Frontal cortex (tissue), 4 donors: ENCODE data around the gene ZMYND8. TPM values are rescaled to one million over a fixed set of nuclear protein-coding genes. Genes with fewer than 3 reads are reported as not detected.
"Not testable (repeated sequence)": the region's sequence is repeated elsewhere in the genome, so short reads cannot be mapped to it uniquely, and the experiment has no call there.

ENCODE experiments used
- DNase-seq, 2 donors: peaks; one replicate each; pipeline ENCODE4 v3.0.0; 2012; ENCODE audit warnings: low spot score in 2 of 2
- FAIRE-seq: peaks from 2 replicates; lab custom pipeline; 2012; peaks lifted over from hg19 to GRCh38; lab: Jason Lieb, UNC
- total RNA-seq: library from RNA; depleted of rRNA; stranded (reverse); fragments of >200 nt; gene quantifications from one replicate; pipeline ENCODE4 v1.2.3, GENCODE V29; 2014
- donor health status: control.
- donor health status: control.
- donor health status: control.

The ZMYND8 gene
- total RNA-seq, 1 donor from 2014 or later = 36.7 TPM

- DNase-seq (no peak), FAIRE-seq (no peak)
Measured at GRCh38 chr20:47257256-47257655, 99.2 kb downstream of the ZMYND8 start.

GRCh38 chr20:47256668-47257236, 99.7 kb downstream of the ZMYND8 start:
- no peak for DNase-seq
- no peak for FAIRE-seq

- FAIRE-seq (no peak), DNase-seq (no peak)
Measured at GRCh38 chr20:47253872-47254271, 102.6 kb downstream of the ZMYND8 start.

GRCh38 chr20:47252879-47253307, 103.6 kb downstream of the ZMYND8 start:
- no peak for FAIRE-seq

DNA sequence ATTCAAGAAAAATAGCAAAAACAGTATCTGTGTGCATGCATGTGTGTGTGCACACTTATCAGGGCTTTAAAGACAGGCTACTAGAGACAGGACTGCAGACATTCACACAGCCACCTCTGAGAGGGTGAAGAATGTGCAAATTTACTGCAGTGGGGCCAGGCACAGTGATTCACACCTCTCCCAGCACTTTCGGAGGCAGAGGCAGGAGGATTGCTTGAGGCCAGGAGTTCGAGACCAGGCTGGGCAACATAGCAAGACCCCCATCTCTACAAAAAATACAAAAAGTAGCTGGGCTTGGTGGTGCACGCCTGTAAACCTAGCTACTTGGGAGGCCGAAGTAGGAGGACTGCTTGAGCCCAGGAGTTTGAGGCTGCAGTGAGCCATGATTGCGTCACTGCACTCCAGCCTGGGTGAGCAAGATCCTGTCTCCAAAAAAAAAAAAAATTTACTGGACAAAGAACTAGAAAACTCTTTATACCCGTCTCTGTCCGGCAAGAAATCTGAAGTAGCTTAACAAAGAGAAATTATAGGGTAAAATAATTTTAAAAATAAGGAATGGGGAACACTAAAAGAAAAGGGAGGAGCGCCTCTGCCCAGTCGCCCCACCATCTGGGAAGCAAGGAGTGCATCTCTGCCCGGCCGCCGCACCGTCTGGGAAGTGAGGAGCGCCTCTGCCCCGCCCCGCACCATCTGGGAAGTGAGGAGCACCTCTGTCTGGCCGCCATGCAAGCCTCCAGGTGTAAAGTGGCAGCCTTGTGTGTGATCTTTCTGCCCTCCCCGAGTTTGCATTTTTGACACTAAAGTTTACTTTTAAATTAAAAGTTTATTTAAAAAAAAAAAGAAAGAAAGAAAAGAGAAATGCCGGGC, 105.1 kb downstream of the ZMYND8 start:
- no peak for DNase-seq
- FAIRE-seq = no peak

More at GRCh38 chr20:47252879-47253307, 103.6 kb downstream of the ZMYND8 start:
- DNase-seq = no peak

- no peak for FAIRE-seq
Measured at GRCh38 chr20:47250360-47250759, 106.1 kb downstream of the ZMYND8 start.

DNA sequence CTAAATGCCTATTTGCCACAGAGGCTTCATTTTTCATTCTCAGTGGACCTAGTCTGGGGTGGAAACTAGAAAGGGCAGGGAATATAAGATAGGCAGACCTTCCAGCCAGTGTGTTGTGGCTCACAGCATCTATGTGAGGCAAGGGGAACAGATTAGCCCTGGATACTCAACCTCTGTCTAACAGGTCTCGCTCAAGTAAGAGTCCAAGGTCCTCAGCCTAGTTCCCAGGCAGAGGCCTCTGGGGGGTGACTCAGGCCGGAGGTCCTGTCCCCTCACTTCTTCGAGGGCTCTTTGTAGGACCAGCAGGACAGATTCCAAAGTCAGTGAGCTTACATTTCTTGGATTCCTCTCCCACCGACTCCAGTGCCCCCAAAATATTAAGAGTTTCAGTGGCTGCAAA, 106.6 kb downstream of the ZMYND8 start:
- FAIRE-seq = no peak

More at GRCh38 chr20:47250360-47250759, 106.1 kb downstream of the ZMYND8 start:
- DNase-seq = no peak

GRCh38 chr20:47248448-47248966, 108.0 kb downstream of the ZMYND8 start:
- DNase-seq (no peak), FAIRE-seq (no peak)

More for the DNA sequence above, 106.6 kb downstream of the ZMYND8 start:
- no peak for DNase-seq

DNA sequence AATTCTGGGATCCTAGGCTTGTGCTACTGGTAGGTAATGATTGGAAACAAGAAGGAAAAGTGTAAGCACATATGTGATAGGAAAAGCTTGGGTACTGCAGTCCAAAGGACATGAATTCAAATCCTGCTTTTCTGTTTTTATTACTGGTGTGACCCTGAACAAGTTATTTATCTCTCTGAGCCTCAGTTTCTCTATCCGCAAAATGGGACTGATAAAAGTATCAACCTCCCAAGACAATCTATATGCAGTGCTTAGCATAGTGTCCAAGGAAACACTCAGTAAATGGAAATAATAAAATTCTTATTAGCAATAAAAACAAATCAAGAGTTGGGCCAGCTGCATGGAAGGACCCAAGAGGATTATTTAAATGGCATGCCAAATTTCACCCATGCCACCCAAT, 108.5 kb downstream of the ZMYND8 start:
- no peak for FAIRE-seq
- no peak for DNase-seq

DNA sequence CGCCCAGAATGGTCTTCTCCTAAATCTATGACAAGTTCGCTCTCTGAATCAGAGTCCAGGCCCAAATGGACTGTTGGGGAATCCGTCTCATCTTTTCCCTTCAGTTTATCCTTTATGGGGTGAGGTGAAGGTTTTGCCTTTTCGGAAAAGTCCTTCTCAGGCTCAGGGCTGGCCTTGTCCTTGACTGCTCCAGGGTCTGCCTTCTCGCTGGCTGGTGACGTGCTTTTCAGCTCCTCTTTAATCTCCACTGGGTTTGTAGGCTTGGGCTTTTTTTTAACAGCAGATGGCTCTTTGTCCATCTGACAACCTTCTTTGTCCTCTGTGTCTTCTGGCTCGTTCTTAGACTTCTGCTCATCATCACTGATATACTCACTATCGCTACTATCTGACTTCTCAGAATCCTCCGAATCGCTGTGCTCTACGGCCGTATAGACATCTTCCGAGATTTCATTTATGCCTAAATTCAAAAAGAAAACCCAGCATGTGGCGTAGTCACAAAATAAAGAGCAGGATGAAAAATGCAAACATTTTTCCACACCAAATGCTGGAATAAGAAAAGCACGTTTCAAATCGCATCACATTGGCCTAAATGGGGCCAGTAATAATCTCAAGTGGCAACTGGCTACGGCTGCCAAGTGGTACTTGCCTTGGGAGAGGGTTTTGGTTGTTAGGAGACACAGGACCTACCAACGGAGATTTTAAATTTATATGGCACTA, 110.3 kb downstream of the ZMYND8 start:
- DNase-seq (no peak), FAIRE-seq (no peak)

DNA sequence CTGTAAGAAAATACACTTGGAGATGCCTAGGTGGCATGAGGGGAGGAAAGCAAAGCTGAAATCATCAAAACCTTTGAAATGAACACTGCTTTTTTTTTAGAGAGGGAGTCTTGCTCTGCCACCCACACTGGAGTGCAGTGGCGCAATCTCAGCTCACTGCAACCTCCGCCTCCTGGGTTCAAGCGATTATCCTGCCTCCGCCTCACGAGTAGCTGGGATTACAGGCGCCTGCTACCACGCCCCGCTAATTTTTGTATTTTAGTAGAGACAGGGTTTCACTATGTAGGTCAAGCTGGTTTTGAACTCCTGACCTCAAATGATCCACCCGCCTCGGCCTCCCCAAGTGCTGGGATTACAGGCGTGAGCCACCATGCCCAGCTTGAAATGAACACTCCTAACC, 111.3 kb downstream of the ZMYND8 start:
- not testable (repeated sequence) for DNase-seq, FAIRE-seq

- DNase-seq = no peak
- FAIRE-seq = no peak
Measured at GRCh38 chr20:47244451-47244850, 112.0 kb downstream of the ZMYND8 start.

GRCh38 chr20:47243532-47244305, 112.8 kb downstream of the ZMYND8 start:
- DNase-seq (no peak), FAIRE-seq (no peak)

DNA sequence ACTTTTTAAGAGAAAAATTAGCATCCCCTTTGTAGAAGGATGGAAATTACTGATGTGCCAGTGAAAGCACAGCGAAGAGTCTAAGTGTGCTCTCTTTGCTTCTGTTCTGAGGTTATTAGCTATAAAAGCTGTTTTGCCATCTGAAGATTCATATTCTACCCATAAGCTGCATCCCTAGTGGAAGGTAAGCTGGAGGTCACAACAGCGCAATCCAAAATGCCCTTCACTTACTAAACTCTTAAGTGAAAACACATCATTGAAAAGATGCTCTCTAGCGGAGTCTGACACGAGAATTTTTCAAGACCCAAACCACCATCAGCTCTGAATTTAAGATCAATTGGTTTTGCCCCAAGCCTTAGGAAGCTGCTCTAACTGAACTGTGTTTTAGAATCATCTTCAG, 113.5 kb downstream of the ZMYND8 start:
- DNase-seq = no peak
- FAIRE-seq = no peak

- no peak for FAIRE-seq
- no peak for DNase-seq
Measured at GRCh38 chr20:47241345-47241781, 115.1 kb downstream of the ZMYND8 start.

GRCh38 chr20:47240096-47240495, 116.4 kb downstream of the ZMYND8 start:
- not testable (repeated sequence) for FAIRE-seq, DNase-seq

GRCh38 chr20:47239719-47240067, 116.8 kb downstream of the ZMYND8 start:
- DNase-seq = no peak
- no peak for FAIRE-seq

DNA sequence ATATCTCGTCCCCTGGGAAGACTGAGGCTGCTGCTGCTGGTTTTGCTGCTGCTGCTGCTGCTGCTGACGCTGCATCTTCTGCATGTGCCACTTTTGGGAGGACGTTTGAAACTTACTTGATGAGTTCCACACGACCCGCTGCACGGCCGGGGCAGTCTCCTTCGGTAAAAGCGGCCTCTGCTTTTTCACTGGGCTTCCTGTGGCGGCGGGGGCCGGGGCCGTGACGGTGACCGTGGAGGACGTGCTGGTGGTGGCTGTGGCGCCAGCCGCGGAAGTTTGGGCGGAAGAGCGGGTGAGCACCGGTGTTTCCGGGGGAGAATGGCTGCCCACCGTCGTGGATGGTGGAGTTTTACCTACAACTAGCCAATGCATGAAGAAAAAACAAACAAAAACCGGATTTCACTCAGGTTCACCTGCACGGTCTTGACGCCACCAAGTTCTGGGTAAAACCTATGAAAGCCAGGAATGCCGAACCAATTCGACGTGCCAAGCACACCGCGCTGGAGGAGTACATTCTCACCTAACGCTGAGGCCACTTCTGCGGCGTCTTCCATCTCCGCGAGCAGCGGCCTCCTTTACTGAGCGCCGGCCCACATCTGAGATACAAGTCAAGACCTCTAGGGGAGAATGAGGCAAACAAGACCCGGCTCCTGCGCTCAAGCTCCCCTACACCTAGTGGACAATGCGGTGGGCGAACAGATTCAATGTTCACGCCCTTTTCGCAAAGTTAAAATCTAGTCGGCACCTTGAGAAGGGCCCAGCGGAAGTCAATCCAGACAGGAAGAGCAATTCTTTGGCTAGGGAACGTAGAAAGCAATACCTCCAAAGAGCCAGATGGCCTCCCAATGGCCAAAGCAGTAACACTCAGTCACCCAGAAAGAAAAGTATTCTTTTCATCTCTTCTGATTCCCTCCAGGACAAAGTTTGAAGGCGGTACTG, 117.5 kb downstream of the ZMYND8 start:
- no peak for FAIRE-seq
- DNase-seq = no peak

- no peak for FAIRE-seq
- DNase-seq = no peak
Measured at GRCh38 chr20:47237715-47238114, 118.8 kb downstream of the ZMYND8 start.
